ENCODE data around the gene MKRN3. TPM values are rescaled to one million over a fixed set of nuclear protein-coding genes. Genes with fewer than 3 reads are reported as not detected.

MKRN3 gene
- total RNA-seq, 1 donor from 2014 or later = not detected

DNA sequence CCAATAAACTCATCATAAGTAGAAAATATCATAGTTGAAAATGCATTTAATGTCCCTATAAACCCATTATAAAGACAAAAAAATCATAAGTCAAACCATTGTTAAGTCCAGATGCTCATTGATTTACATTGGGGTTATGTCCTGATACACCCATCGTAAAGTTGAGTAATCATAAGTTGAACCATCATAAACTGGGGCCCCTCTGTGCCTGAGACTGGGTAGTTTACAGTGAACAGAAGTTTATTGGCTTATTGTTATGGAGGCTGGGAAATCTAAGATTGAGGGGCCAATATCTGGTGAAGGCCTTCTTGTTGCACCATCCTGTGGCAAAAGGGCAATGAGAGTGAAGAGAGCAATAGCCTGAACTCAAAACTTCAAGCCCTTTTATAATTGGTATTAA, 10.6 kb downstream of the MKRN3 start:
- H3K36me3 ChIP-seq = no peaks in the 10 kb centered on the region
- no peak for DNase-seq (ENCODE audit: extremely low spot score in 2 of 2)
- intact Hi-C loops (cut with DNase I) = no loop called here
- H3K4me1 ChIP-seq = no peaks in the 10 kb centered on the region
- no peak overlapping the region for H3K4me3 ChIP-seq
- TF ChIP-seq POLR2A (IDR thresholded peaks at IDR 0.05) (no peak), POLR2AphosphoS5 (IDR thresholded peaks at IDR 0.05; ENCODE audit: insufficient read depth in 1 of 2, low read depth in 1 of 2) (no peak)
- TF ChIP-seq, protein P1, sequence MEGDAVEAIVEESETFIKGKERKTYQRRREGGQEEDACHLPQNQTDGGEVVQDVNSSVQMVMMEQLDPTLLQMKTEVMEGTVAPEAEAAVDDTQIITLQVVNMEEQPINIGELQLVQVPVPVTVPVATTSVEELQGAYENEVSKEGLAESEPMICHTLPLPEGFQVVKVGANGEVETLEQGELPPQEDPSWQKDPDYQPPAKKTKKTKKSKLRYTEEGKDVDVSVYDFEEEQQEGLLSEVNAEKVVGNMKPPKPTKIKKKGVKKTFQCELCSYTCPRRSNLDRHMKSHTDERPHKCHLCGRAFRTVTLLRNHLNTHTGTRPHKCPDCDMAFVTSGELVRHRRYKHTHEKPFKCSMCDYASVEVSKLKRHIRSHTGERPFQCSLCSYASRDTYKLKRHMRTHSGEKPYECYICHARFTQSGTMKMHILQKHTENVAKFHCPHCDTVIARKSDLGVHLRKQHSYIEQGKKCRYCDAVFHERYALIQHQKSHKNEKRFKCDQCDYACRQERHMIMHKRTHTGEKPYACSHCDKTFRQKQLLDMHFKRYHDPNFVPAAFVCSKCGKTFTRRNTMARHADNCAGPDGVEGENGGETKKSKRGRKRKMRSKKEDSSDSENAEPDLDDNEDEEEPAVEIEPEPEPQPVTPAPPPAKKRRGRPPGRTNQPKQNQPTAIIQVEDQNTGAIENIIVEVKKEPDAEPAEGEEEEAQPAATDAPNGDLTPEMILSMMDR (IDR thresholded peaks at IDR 0.05) = no peak
- H3K27me3 ChIP-seq = no peaks in the 10 kb centered on the region
- no peaks in the 10 kb centered on the region for H3K9me3 ChIP-seq
- no peak overlapping the region for H3K27ac ChIP-seq

DNA sequence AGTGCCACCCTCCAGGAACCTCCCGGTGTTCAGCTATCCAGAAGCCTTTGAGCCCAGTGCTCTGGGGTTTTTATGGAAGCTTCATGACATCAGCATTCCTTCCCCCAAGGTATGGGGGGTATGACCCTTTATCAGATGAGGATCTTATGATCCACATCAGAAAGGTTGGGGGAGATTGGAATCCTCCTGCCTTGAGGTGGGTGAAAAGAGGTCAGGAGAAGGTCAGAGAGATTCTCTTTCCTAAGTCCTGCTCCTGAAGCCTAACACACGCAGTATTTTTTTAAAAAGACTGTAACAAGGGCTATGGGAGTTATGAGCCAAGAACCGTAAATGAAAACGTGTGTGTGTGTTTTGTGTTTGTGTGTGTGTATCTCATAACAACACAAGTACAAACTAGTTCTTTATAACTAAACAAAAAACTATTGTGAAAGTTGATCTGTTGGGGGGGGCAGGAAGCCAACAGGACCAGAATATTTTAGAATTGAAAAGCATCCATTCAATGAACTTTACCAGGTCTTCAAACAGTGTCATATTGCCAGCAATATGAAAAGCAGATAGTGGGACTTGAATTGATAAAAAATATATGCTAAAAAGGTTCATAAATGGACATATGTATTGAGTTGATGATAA, 13.2 kb downstream of the MKRN3 start:
- Histone ChIP-seq H3K9me3 (no peaks in the 10 kb centered on the region), H3K36me3 (no peaks in the 10 kb centered on the region), H3K27me3 (no peaks in the 10 kb centered on the region), H3K4me3 (no peak overlapping the region), H3K4me1 (no peaks in the 10 kb centered on the region), H3K27ac (no peak overlapping the region)
- intact Hi-C loops (cut with DNase I) = no loop called here
- no peak for DNase-seq (ENCODE audit: extremely low spot score in 2 of 2)
- TF ChIP-seq POLR2AphosphoS5 (IDR thresholded peaks at IDR 0.05; ENCODE audit: insufficient read depth in 1 of 2, low read depth in 1 of 2) = no peak
- TF ChIP-seq POLR2A (IDR thresholded peaks at IDR 0.05) = no peak
- TF ChIP-seq, protein P1 (IDR thresholded peaks at IDR 0.05) = no peak

DNA sequence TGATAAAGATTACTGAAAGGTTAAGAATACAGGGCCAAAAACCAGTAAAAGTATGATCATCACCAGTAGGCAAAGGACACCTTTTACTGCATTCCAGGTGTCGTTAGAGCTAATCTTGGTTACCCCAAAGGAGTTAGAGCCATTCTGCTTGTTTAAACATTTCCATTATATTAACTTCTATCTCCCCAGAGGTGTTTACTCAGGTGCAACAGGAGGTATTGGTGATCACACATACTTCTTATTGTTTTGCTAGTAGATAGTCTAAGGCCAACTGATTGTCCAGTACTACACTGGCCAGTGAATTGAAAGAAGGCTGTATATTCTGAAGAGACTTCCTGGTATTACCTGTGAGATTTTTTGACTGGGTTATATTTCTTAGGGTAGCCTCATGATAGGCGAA, 22.8 kb downstream of the MKRN3 start:
- no peak overlapping the region for H3K4me3 ChIP-seq
- H3K27me3 ChIP-seq = no peaks in the 10 kb centered on the region
- TF ChIP-seq POLR2AphosphoS5 (IDR thresholded peaks at IDR 0.05; ENCODE audit: insufficient read depth in 1 of 2, low read depth in 1 of 2) (no peak), POLR2A (IDR thresholded peaks at IDR 0.05) (no peak)
- TF ChIP-seq, protein P1 (IDR thresholded peaks at IDR 0.05) = no peak
- no peaks in the 10 kb centered on the region for H3K9me3 ChIP-seq
- intact Hi-C loops (cut with DNase I) = no loop called here
- H3K27ac ChIP-seq = no peak overlapping the region
- DNase-seq (ENCODE audit: extremely low spot score in 2 of 2) = no peak
- H3K36me3 ChIP-seq = no peaks in the 10 kb centered on the region
- no peaks in the 10 kb centered on the region for H3K4me1 ChIP-seq

DNA sequence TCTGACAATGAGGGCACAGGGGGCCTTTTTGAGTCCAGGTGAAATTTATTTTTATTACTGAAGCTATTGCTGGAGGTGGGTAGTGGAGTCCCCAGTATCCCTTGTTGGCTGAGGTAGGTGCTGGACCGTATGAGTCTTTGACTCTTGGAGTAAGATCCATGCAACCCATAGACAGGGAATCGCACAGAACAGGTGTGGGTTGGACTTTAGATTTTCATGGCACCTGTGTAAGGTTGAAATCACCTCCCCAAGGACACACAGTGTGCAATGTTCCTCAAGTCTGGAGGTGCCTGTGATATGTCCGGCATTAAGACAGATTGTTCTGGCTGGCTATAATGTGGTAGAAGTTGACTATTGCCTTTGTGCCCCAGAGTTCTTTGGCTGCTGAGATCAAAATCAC, 23.5 kb downstream of the MKRN3 start:
- no peak for DNase-seq (ENCODE audit: extremely low spot score in 2 of 2)
- Histone ChIP-seq H3K9me3 (no peaks in the 10 kb centered on the region), H3K4me1 (no peaks in the 10 kb centered on the region), H3K27ac (no peak overlapping the region), H3K36me3 (no peaks in the 10 kb centered on the region), H3K4me3 (no peak overlapping the region), H3K27me3 (no peaks in the 10 kb centered on the region)
- TF ChIP-seq POLR2A (IDR thresholded peaks at IDR 0.05) (no peak), POLR2AphosphoS5 (IDR thresholded peaks at IDR 0.05; ENCODE audit: insufficient read depth in 1 of 2, low read depth in 1 of 2) (no peak)
- TF ChIP-seq, protein P1 (IDR thresholded peaks at IDR 0.05) = no peak
- intact Hi-C loops (cut with DNase I) = no loop called here

DNA sequence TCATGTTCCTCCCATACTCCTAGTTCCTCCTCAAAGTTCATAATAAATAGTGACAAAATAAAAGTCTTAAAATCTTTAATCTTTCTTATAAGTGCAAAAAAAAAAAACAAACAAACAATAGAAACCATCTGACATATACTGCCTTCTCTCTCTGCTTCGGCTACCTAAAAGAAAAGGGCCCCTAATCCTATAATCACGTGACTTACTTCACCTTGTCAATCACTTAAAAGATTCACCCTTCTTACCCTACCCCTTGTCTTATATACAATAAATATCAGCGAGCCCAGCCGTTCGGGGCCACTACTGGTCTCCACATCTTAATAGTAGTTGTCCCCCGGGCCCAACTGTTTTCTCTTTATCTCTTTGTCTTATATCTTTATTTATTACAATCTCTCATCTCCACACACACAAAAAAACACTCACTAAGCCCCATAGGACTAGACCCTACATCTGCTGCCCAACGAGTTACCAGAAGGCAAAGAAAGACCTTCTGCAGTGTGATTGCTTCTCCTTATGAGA, 28.8 kb downstream of the MKRN3 start:
- intact Hi-C loops (cut with DNase I) = no loop called here
- Histone ChIP-seq H3K4me3 (no peak overlapping the region), H3K9me3 (no peaks in the 10 kb centered on the region), H3K4me1 (no peaks in the 10 kb centered on the region), H3K27ac (no peak overlapping the region), H3K27me3 (no peaks in the 10 kb centered on the region), H3K36me3 (no peaks in the 10 kb centered on the region)
- TF ChIP-seq POLR2A (IDR thresholded peaks at IDR 0.05) = no peak
- no peak for TF ChIP-seq POLR2AphosphoS5 (IDR thresholded peaks at IDR 0.05; ENCODE audit: insufficient read depth in 1 of 2, low read depth in 1 of 2)
- TF ChIP-seq, protein P1 (IDR thresholded peaks at IDR 0.05) = no peak
- no peak for DNase-seq (ENCODE audit: extremely low spot score in 2 of 2)
